MM.1S (cell line): ENCODE data around the gene BID.

ENCODE experiments used
- EZH2 ChIP-seq: fragments of 300-600 bp; sonication (generic); optimal IDR thresholded peaks from 2 replicates; pipeline ENCODE3; 2017; ENCODE audit warnings: low read depth, mild to moderate bottlenecking, antibody characterized with exemption, low read length, mixed read lengths
- EZH2phosphoT487 ChIP-seq: fragments of 300-600 bp; sonication (generic); IDR thresholded peaks from 2 replicates; pipeline ENCODE4 v1.6.1; 2018; ENCODE audit warnings: antibody characterized with exemption, low read length
- TF ChIP-seq, protein P1 (sequence below): fragments of 300-600 bp; sonication (generic); IDR thresholded peaks from 2 replicates; pipeline ENCODE4 v1.5.1; 2016; ENCODE audit warnings: antibody characterized with exemption, low read length, mixed read lengths

DNA sequence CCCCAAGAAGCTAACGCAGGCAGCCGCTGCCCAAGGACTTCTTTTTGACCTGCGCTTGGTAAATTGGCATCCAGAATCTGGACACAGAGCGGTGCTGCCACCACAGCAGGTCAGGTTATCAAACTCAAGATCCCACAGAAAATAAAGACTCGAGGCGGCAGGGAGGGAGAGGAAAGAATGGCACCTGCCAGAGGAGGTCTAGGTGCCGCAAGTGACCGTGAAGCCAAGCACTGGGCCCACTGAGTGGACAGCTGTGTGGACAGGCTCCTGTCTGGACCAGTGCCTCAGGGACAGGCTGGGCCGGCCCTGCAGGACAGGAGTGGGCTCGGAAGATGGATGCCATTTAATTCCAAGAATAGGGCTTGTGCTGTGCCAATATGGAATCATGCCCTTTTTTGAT, 27.4 kb downstream of the BID start:
- TF ChIP-seq EZH2: no peak
- TF ChIP-seq, protein P1, sequence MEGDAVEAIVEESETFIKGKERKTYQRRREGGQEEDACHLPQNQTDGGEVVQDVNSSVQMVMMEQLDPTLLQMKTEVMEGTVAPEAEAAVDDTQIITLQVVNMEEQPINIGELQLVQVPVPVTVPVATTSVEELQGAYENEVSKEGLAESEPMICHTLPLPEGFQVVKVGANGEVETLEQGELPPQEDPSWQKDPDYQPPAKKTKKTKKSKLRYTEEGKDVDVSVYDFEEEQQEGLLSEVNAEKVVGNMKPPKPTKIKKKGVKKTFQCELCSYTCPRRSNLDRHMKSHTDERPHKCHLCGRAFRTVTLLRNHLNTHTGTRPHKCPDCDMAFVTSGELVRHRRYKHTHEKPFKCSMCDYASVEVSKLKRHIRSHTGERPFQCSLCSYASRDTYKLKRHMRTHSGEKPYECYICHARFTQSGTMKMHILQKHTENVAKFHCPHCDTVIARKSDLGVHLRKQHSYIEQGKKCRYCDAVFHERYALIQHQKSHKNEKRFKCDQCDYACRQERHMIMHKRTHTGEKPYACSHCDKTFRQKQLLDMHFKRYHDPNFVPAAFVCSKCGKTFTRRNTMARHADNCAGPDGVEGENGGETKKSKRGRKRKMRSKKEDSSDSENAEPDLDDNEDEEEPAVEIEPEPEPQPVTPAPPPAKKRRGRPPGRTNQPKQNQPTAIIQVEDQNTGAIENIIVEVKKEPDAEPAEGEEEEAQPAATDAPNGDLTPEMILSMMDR: no peak
- no peak for TF ChIP-seq EZH2phosphoT487
